ENCODE results near the gene CCDC77. TPM values are rescaled to one million over a fixed set of nuclear protein-coding genes. Genes with fewer than 3 reads are reported as not detected.

CCDC77 gene
- total RNA-seq, 1 experiment from 2014 or later: 20.4 TPM

GRCh38 chr12:464484-465267 is 63.2 kb downstream of the CCDC77 start:
- no peaks in the 10 kb centered on the region for H3K9me3 ChIP-seq (ENCODE audit: insufficient read depth, low read depth)
- no peaks in the 10 kb centered on the region for H3K9me2 ChIP-seq (ENCODE audit: insufficient read depth)
- no peak for DNase-seq
- no peak overlapping the region for H3K4me2 ChIP-seq
- H3K27me3 ChIP-seq (ENCODE audit: insufficient read depth, low read depth): peaks cover 32% of the 10 kb centered on the region
- H3K36me3 ChIP-seq (ENCODE audit: low read depth): no peaks in the 10 kb centered on the region
- H3K4me3 ChIP-seq: no peak overlapping the region
- H3F3A ChIP-seq (ENCODE audit: insufficient read depth, low read depth): peaks cover 28% of the 10 kb centered on the region
- intact Hi-C loops (cut with micrococcal nuclease; ENCODE audit: unreplicated experiment): no loop called here
- no peaks in the 10 kb centered on the region for H3K79me2 ChIP-seq (ENCODE audit: low read depth)
- ChIA-PET CTCF (interaction anchor here (0.7 kb wide), 1 partner anchor 277 kb away, joined by 7 read pairs; no protein-coding TSS in a partner anchor), POLR2A (ENCODE audit: unreplicated experiment) (no interaction called here)
- peaks cover 17% of the 10 kb centered on the region for H3K4me1 ChIP-seq (replicated peaks; ENCODE audit: insufficient read depth)
- no peaks in the 10 kb centered on the region for H4K20me1 ChIP-seq (ENCODE audit: insufficient read depth)
- no peak for TF ChIP-seq EZH2 (IDR thresholded peaks at IDR 0.05; ENCODE audit: low read depth)
- TF ChIP-seq CTCF (conservative IDR thresholded peaks at IDR 0.05): no peak
- BruUV-seq (replicated peaks): no TSS peak
- H2AFZ ChIP-seq: no peak overlapping the region
- no peak overlapping the region for H3K27ac ChIP-seq

GRCh38 chr12:466039-466438 is 64.6 kb downstream of the CCDC77 start:
- no TSS peak for BruUV-seq (replicated peaks)
- POLR2A ChIA-PET (ENCODE audit: unreplicated experiment): no interaction called here
- DNase-seq: no peak
- H3K27me3 ChIP-seq (ENCODE audit: insufficient read depth, low read depth): peaks cover 25% of the 10 kb centered on the region
- no peak overlapping the region for H3K27ac ChIP-seq
- CTCF ChIA-PET: no interaction called here
- H3K9me3 ChIP-seq (ENCODE audit: insufficient read depth, low read depth): no peaks in the 10 kb centered on the region
- no peak overlapping the region for H3K4me2 ChIP-seq
- TF ChIP-seq EZH2 (IDR thresholded peaks at IDR 0.05; ENCODE audit: low read depth) (no peak), CTCF (conservative IDR thresholded peaks at IDR 0.05) (no peak)
- no peaks in the 10 kb centered on the region for H4K20me1 ChIP-seq (ENCODE audit: insufficient read depth)
- intact Hi-C loops (cut with micrococcal nuclease; ENCODE audit: unreplicated experiment): no loop called here
- H3K9me2 ChIP-seq (ENCODE audit: insufficient read depth): no peaks in the 10 kb centered on the region
- no peak overlapping the region for H2AFZ ChIP-seq
- no peak overlapping the region for H3K4me3 ChIP-seq
- H3K36me3 ChIP-seq (ENCODE audit: low read depth): no peaks in the 10 kb centered on the region
- peaks cover 28% of the 10 kb centered on the region for H3F3A ChIP-seq (ENCODE audit: insufficient read depth, low read depth)
- no peaks in the 10 kb centered on the region for H3K79me2 ChIP-seq (ENCODE audit: low read depth)
- H3K4me1 ChIP-seq (replicated peaks; ENCODE audit: insufficient read depth): peaks cover 17% of the 10 kb centered on the region

GRCh38 chr12:466762-467161 is 65.3 kb downstream of the CCDC77 start:
- Histone ChIP-seq H3K9me2 (ENCODE audit: insufficient read depth) (no peaks in the 10 kb centered on the region), H3K36me3 (ENCODE audit: low read depth) (no peaks in the 10 kb centered on the region), H3K4me2 (no peak overlapping the region), H3K9me3 (ENCODE audit: insufficient read depth, low read depth) (no peaks in the 10 kb centered on the region), H4K20me1 (ENCODE audit: insufficient read depth) (no peaks in the 10 kb centered on the region), H3K27ac (no peak overlapping the region), H2AFZ (no peak overlapping the region), H3F3A (ENCODE audit: insufficient read depth, low read depth) (peaks cover 21% of the 10 kb centered on the region), H3K4me3 (no peak overlapping the region), H3K79me2 (ENCODE audit: low read depth) (no peaks in the 10 kb centered on the region), H3K4me1 (replicated peaks; ENCODE audit: insufficient read depth) (peaks cover 17% of the 10 kb centered on the region), H3K27me3 (ENCODE audit: insufficient read depth, low read depth) (peaks cover 18% of the 10 kb centered on the region)
- DNase-seq: no peak
- TF ChIP-seq EZH2 (IDR thresholded peaks at IDR 0.05; ENCODE audit: low read depth): no peak
- no peak for TF ChIP-seq CTCF (conservative IDR thresholded peaks at IDR 0.05)
- POLR2A ChIA-PET (ENCODE audit: unreplicated experiment): interaction anchor here (0.6 kb wide), 1 partner anchor 73 kb away, joined by 8 read pairs; no protein-coding TSS in a partner anchor
- no TSS peak for BruUV-seq (replicated peaks)
- intact Hi-C loops (cut with micrococcal nuclease; ENCODE audit: unreplicated experiment): no loop called here
- CTCF ChIA-PET: no interaction called here
